Stimulated activated CD4-positive, alpha-beta T cell treated with anti-CD3 and anti-CD28 coated beads, Interleukin-1b, Interleukin-23, amount 100 ng/mL, for 4 hours (primary cell): ENCODE results near the gene CEP83.
"Not testable (repeated sequence)": the region's sequence is repeated elsewhere in the genome, so short reads cannot be mapped to it uniquely, and the experiment has no call there.

Experiments
- DNase-seq, 2 donors: peaks; one replicate each; pipeline ENCODE4 v3.0.0-alpha.2; 2020; ENCODE audit warnings: low read depth in 2 of 2

Gene CEP83

DNA sequence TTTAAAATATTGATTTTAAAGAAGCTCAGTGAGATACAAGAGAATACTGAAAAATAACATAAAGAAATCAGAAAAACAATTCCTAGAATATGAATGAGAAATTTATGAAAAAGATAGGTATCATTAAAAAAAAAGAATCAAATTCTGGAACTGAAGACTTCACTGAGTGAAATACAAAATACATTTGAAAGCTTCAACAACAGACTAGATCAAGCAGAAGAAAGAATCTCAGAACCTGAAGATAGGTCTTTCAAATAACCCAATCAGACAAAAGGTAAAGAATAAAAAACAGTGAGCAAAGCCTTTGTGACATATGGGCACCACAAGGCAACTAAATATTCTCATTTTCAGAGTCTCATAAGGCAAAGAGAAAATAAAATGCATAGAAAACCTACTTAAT lies 29.4 kb downstream of the CEP83 start:
- no peak for DNase-seq

DNA sequence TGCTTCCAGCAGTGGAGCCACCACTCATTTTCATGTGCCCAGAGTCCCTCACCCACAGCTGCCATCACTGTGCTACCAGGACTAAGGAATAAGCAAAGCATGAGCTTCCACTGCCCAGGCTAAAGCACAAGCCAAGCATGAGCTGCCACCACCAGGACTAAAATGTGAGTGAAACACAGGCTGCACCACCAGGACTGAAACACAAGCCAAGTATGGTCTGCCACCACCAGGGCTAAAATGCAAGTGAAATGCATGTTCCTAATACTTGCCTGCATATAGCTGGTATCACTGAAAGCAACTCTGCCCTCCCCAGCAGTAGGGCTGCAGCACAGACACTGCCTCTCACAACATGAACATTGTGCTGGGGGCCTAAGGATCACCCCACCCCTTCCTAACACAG lies 30.0 kb downstream of the CEP83 start:
- DNase-seq, result no peak

- DNase-seq, result no peak
Observed at GRCh38 chr12:94429191-94429590, 30.5 kb downstream of the CEP83 start.

DNA sequence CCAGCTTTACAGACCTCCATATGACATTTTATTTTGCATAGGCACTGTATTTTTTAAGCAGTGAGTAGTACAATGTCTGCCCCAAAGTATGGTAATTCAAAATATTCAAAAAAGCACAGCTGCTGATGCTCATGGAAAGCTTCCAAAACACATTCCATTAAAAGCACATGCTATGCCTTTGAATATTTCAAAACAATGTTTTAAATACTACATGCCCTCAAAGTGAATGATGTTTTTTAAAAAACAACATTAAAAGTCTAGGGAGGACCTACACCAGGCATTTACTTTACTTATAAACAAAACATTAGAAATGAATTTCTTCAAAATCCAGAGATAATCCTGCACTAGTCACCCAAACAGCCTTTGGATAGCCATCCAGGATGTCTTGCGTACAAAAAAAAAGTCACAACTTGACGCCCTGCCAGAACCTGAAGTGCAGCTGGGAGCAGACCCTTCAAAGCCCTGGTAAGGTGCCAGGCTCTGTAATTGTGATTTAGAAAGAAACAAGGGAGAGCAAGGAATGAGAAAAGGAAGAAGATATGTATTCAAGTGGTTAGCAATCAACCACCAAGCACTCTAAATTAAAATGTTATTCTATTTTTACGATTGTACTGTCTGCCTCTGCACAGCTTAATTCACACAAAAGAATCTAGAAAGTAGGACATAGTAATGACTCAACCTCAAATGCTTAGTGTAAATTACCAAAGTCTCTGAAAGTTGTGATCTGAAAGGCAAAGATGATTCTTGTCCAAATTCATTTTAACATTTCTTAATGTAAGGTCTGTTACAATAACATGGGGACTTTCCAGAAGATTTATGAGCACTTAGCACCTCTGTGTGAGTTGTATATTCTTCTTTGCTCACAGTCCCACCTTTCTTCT lies 31.9 kb downstream of the CEP83 start:
- no peak for DNase-seq

- DNase-seq, result no peak
Observed at GRCh38 chr12:94426049-94426448, 33.6 kb downstream of the CEP83 start.

- DNase-seq, result not testable (repeated sequence)
Observed at GRCh38 chr12:94424830-94425229, 34.8 kb downstream of the CEP83 start.

- no peak for DNase-seq
Observed at GRCh38 chr12:94421868-94422740, 37.6 kb downstream of the CEP83 start.

- no peak for DNase-seq
Observed at GRCh38 chr12:94418517-94418916, 41.1 kb downstream of the CEP83 start.

DNA sequence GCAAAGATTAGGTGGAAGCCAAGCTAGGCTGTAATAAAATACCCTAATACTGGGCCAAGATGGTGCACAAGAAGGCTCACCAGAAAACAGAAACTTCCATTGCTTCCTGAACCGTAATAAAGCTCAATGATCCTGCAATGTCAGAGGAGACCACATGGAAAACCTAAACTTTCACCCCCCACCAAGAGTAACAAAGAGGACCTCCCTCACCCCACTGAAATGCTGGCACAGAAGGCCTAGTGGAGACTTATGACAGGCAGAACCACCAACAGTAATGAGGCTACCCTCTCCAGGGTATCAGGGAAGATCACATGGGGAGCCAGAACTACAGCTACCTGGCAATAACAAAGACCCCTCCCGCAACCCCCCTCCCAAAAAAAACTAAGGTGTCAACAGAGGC lies 43.1 kb downstream of the CEP83 start:
- DNase-seq, result no peak

DNA sequence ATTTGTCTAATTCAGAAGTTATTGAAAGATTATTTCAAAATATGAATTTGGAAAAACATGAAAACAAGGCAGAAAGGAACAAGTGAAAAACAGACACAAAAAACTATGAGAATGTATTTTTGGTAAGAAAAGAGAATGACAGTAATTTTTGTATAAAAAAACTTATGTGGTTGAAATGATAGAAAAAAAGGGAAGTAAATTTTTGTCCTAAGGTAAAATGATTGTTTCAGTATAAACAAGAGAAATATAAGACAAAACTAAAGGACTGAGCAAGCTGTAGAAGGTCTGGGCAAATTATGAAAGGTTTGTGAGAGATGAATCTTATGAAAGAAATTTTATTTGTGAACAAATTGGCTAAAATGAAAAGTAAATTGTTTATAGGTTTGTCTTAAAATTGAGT lies 44.6 kb downstream of the CEP83 start:
- DNase-seq, result no peak

- DNase-seq, result no peak
Observed at GRCh38 chr12:94405413-94406116, 54.1 kb downstream of the CEP83 start.

GRCh38 chr12:94404854-94405253 lies 54.8 kb downstream of the CEP83 start:
- no peak for DNase-seq

- no peak for DNase-seq
Observed at GRCh38 chr12:94401326-94401725, 58.3 kb downstream of the CEP83 start.

DNA sequence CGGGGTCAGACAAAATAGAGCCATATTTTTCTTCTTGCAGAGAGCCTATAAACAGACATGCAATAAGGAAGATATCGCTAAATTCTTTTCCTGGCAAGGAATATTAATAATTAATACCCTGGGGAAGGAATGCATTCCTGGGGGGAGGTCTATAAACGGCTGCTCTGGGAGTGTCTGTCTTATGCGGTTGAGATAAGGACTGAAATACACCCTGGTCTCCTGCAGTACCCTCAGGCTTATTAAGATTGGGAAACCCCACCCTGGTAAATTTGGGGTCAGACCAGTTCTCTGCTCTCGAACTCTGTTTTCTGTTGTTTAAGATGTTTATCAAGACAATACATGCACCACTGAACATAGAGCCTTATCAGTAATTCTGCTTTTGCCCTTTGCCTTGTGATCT lies 61.0 kb downstream of the CEP83 start:
- not testable (repeated sequence) for DNase-seq

DNA sequence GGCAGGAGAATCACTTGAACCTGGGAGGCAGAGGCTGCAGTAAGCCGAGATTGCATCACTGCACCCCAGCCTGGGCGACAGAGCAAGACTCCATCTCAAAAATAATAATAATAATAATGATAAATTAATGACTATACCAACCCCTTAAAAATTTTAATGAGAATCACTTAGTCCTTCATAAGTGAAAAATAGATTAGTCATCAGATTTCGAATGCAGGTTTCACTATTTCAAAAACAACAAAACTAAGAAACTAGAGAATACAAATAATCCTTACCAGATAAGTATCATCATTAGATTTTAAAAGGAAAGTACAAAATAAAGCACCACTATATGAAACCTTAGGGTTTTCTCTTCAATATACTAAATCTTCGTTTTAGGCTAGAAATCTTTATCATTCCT lies 62.3 kb downstream of the CEP83 start:
- DNase-seq, result no peak

DNA sequence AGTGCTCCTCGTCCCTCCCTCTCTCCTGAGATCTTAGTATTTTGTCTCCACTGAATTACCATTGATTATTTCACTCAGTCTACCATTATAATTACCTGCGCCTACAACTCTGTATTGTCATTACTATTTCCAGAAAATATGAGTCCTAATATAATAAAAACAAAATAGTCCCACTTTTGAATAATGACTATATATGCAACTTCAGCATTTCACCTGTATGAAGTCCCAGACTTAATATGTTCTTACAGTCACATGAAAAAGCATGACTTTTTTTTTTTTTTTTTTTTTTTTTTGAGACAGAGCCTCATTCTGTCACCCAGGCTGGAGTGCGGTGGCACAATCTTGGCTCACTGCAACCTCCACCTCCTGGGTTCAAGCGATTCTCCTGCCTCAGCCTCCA lies 63.7 kb downstream of the CEP83 start:
- DNase-seq, result not testable (repeated sequence)

DNA sequence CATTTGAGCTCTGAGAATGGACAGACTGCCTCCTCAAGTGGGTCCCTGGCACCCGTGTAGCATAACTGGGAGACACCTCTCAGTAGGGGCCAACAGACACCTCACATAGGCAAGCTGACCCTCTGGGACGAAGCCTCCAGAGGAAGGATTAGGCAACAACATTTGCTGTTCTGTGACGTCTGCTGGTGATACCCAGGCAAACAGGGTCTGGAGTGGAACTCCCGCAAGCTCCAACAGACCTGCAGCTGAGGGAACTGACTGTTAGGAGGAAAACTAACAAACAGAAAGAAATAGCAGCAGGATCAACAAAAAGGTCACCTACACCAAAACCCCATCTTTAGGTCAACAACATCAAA lies 69.6 kb downstream of the CEP83 start:
- no peak for DNase-seq

- DNase-seq, result not testable (repeated sequence)
Observed at GRCh38 chr12:94389482-94390129, 70.1 kb downstream of the CEP83 start.

DNA sequence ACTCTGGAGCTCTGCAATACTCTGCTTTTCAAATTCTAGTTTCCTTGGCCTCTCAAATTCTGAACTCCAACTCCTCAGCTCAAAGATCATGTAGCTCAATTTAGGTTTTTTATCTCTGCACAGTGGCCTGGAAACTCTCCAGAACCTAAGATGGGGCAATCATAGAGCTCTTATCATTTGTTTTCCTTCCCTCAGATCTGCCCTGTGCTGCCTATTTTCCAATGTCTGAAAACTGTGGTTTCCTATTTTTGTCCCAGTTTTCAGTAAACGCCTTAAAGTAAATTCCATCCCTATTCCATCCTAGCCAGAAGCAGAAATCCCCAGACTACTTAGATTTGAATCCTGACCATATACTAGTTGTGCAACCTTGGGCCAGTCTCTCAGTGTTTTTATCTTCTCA lies 73.2 kb downstream of the CEP83 start:
- no peak for DNase-seq

DNA sequence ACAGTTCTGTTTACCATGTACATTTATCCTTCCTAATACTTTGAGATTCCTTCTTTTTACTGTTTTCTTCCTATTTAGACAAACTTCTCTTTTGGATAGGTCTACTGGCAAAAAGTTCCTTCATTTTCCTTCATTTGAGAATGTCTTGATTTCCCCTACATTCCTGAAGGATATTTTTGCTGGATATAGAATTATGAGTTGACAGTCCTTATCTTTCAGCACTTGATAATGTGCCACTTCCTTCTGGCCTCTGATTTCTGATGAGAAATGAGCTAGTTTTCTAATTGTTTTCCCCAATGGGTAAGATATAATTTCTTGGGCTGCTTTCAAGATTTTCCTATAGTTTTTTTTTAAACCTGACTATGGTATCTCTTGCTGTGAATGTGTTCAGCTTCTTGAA lies 75.6 kb downstream of the CEP83 start:
- no peak for DNase-seq

DNA sequence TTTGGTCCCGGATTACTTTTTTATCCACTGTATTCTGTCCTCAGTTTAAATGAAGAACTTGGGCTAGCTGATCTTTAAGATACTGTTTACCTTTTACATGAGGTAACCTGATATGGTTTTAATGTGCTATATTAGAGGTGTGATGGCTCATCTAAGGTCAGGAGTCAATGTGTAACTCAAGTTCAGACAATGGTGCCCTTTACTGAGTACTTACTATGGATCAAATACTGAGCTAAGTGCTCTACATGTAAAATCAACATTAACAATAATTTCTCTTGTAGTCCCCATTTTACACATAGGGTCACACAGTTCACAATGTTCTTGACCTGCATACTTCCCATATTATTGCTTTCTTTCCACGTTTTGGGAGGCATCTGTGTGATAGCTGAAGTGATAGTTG lies 79.2 kb downstream of the CEP83 start:
- no peak for DNase-seq
